GM18870 (cell line): ENCODE measurements around the gene HCN2.
A peak's percentile ranks its signal among the peaks of the same experiment; 100 is the strongest.

Experiments
- ATAC-seq: cut with Tn5 transposase; IDR thresholded peaks from one replicate; pipeline ENCODE4 v1.9.1; 2021; ENCODE audit warnings: moderate library complexity; ENCODE audit not compliant: unreplicated experiment

Gene HCN2

DNA sequence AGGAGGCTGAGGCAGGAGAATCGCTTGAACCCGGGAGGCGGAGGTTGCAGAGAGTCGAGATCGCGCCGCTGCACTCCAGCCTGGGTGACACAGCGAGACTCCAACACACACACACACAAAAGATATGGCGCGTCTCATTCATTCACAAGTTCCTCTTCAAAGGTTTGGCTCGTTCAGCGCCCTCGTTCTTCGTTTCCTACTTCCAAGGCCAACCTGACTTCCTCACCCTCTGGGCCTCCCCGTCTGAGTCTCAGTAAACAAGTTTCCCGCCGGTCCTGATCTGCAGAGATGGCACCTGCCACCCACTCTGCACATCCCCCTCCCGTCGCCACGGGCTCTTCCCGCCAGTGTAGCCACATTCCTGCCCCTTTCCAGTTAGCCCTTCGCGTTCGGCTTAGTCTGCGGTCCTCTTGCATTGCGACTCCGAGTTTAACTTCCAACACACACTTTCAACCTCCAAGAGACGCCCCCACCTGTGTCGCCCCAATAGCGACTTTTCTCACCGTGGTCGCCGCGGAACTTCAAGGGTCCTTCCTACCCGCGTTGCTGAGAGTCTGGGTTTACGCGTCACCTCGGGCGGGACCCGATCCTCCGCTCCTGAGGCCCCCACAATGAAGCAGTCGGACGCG, 18.6 kb upstream of the HCN2 start:
- ATAC-seq, result no peak

DNA sequence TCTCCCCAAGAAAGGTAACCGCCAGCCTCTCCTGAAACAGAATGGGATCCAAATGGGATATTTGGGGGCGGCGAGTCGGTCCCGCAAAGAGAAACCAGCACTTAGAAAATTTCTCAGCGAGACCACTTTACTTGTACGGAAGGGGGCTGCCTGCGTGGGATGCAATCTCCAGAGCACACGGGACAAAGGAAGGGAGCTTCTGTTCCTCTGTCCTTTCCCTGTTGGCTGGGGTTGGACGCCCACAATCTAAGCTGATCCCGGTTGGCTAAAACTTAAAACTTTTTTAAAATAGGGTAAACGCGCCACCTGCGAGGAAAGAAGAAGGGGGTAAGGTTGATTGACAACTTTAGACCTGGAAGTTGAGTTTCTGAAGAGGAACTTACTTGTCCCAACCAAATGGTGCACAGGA, 18.1 kb upstream of the HCN2 start:
- peak; percentile 5 for ATAC-seq

- peak; percentile 66 for ATAC-seq
Observed at GRCh38 chr19:572140-572742, 17.4 kb upstream of the HCN2 start, which contains the start of gene BSG. Gene BSG, plus strand, starts transcription at chr19:572596. Its CDS starts 39 bp downstream, at chr19:572635.

DNA sequence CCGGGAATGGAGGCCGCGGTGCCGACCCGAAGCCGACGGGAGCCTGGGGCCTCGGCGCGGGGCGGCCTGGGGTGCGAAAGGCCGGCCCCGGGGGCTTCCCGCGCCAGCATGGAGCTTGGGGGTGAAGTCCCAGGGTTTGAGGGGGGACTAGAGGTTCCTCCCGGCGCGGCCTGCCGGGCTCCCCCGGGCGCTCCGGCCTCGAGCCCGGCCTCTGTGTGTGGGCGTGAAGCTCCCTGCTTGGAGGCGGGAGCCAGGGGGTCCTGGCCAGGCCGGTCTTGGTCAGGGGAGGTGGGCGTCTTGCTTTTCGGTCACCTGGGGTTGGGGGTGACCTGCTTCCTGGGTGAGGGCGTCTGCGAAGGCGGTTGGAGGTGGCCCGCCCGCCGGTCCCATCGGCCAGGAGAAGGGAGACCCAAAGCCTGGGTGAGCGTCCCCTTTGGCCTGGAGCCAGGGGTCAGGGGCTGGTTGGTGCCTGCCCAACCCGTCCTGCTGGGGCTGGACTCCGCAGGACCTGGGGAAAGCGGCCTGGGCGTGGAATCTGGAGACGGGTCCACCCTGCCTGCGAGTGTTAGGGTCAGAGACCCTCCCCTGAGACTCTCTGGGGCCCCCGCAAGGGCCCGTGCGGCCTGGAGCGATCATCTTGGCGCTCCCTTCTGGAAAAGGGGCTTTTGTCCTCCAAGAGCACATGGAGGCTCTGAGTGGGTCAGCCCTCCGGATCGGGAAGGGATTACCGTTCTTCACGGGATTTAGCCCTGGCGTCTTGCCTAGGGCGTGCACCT, 16.8 kb upstream of the HCN2 start:
- peak; percentile 17 for ATAC-seq

- no peak for ATAC-seq
Observed at GRCh38 chr19:573519-573825, 16.2 kb upstream of the HCN2 start.

- no peak for ATAC-seq
Observed at GRCh38 chr19:574658-575526, 14.8 kb upstream of the HCN2 start.

DNA sequence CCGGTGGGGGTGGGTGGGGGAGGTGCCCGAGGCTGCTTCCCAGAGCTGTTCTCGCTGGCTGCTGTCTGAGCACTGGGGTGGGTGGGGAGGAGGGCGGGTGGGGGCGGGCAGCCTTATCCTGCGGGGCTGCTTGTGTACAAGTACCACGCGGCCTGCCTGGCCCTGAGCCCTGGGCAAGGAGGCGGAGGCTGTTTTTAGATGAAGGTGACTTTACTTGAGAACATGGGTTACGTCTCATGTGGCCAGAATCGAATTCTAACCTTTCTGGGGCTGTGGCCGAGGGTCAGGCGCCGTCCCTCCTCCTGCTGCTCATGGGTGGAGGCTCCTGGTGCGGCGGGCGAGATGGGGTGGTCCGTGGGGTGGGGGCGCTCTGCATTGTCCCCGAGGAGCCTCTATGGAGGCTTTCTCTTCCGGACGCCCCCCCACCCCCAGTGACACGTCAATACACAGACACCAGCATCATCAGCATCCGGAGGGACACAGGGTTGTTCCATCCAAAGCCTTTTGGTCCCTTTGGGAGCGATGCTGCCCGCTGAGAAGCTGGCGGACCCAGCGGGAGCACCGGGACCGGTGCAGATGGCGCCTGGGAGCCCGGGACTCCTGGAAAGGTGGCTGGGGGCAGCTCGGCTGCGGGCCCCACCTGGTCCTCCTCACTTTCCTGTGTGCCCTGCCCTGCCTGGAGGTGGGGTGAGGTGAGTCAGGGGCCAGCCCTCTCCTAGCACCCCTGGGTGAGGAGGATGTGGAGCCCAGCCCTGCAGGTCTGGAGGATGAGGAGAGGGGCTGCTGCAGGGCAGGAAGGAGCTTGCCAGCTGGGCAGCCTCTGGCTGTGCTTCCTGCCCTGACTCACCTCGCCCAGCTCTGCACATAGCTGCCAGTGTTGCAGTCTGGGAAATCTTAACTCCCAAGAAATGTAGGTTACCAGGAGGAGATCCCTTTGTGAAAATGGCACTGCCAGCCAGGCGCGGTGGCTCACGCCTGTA, 13.9 kb upstream of the HCN2 start:
- no peak for ATAC-seq

DNA sequence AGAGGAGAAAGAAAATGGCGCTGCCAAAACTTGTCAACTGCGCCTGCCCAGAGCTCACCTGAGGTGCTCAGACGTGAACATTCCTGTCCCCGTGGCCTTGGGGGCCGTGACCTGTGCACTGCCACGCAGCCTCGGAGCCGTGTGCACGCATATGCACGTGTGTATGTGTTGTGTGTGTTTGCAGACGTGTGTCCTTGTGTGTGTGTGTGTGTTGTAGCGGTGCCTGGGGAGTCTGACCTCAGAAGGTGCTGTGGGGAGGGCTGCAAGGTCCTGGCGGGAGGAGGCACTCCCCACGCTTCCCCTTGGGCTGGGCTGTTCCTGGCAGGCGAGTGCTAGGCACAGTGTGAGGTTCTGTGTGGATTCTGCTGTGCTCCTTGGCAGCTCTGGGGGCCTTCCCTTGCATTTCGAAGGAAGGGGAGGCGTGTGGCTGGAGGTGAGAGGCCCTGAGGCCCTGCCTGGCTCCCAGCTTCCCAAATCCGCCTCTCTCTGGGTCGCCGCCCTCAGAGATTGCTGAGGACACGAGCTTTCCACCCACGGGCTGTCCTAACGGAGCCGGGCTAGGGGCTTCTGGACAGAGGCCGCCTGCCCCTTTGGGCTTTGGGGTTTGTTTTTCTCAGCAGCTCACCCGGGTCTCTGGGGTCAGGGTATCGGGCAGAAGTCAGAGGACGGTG, 12.8 kb upstream of the HCN2 start:
- no peak for ATAC-seq

GRCh38 chr19:577439-578392, 12.0 kb upstream of the HCN2 start:
- ATAC-seq, result no peak

DNA sequence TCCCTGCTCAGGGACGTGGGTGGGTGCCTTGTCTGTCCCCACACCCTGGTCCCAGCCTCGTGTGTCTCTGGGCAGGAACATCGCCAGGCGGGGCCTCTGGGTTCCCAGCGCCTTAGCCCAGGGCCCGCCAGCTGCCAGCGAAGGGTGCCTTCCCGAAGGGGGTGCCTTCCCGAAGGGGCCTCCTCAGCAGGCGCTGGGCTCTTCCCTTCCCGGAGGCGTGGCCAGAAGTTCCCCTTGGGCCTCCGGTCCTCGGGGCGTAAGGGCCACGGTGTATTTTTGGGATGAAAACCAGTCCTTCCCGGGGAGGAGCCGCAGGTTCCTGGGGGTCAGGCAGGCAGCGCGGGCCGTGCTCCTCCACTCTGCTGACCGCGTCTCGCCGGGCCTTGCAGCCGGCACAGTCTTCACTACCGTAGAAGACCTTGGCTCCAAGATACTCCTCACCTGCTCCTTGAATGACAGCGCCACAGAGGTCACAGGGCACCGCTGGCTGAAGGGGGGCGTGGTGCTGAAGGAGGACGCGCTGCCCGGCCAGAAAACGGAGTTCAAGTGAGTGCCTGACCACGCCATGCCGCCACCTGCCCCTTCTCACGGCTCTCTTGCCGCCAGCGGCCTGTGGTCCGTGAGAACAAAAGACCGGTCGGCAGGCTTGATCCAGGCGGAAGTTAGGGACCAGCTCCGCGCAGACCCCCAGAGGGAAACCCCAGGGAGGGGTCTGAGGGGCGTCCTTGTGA, 10.4 kb upstream of the HCN2 start:
- ATAC-seq, result no peak

DNA sequence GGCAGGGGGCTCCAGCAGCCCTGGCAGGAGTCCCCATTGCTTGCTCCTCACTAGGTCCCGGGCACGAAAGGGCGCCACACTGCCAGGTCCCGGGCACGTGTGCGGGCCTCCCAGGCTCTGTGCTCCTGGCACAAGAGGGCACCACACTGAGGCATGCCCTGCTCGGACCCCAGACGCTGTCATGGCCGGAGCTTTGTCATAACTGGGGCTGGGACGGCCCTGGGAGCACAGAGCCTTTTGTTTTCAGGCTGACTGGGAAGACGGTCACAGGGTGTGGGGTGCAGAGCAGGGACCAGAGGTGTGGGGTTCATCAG, 9.9 kb upstream of the HCN2 start:
- ATAC-seq, result no peak

GRCh38 chr19:580274-580835, 9.3 kb upstream of the HCN2 start:
- no peak for ATAC-seq

DNA sequence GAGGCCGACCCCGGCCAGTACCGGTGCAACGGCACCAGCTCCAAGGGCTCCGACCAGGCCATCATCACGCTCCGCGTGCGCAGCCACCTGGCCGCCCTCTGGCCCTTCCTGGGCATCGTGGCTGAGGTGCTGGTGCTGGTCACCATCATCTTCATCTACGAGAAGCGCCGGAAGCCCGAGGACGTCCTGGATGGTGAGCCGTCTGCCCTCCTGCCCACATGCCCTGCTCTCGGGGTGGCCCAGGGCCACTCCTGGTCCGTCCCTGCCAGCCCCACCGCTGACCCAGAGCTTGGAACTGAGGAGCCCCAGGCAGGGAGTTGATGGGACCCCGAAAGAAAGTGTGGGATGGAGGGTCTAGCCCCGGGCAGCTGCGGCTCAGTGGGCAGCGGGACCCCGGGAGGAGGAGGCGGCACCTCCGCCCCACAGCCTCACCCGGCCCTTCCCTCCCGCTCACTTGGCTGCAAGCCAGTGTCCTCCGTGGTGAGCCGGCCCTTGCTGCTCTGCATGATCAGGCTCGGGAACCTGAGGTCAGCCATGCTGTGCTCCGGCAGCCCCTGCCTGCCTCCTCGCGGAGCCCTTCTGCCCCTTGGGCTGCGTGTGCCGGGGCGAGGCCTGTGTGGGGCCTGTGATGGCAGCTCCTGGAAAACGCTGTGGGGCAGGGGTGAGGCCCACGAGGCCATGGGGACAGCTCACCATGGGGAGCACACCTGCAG, 8.1 kb upstream of the HCN2 start:
- no peak for ATAC-seq

DNA sequence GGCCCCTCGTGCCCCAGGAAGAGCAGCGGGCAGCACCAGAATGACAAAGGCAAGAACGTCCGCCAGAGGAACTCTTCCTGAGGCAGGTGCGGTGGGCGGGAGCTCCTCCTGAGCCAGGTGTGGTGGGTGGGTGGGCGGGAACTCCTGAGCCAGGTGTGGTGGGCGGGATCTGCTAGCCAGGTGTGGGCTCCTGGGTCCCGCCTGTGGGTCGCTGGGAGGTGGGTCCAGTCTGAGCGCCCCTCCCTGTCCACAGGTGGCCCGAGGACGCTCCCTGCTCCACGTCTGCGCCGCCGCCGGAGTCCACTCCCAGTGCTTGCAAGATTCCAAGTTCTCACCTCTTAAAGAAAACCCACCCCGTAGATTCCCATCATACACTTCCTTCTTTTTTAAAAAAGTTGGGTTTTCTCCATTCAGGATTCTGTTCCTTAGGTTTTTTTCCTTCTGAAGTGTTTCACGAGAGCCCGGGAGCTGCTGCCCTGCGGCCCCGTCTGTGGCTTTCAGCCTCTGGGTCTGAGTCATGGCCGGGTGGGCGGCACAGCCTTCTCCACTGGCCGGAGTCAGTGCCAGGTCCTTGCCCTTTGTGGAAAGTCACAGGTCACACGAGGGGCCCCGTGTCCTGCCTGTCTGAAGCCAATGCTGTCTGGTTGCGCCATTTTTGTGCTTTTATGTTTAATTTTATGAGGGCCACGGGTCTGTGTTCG, 7.0 kb upstream of the HCN2 start:
- no peak for ATAC-seq

DNA sequence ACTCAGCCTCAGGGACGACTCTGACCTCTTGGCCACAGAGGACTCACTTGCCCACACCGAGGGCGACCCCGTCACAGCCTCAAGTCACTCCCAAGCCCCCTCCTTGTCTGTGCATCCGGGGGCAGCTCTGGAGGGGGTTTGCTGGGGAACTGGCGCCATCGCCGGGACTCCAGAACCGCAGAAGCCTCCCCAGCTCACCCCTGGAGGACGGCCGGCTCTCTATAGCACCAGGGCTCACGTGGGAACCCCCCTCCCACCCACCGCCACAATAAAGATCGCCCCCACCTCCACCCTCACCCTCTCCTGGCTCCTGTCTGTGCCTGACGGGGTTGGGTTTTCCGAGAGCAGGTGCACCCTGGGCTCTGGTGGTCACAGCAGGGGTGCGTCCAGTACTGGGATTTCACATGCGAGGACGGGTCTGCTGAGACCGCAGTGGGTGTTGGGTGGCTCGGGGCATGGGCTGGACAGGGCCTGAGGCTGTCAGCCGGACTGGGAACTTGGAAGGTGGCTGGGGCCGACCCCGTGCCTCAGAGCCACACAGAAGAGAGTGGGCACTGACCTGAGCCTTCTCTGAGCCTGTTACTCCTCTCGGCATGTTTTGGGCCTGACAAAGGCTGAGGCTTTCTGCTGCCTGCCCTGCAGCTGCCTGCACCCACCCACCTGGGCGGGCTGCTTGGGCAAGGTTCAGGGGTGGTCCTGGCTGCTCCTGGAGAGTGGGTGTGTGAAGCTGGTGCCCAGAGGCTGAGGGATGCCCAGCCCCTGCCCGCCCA, 6.3 kb upstream of the HCN2 start:
- no peak for ATAC-seq

GRCh38 chr19:583968-584239, 5.8 kb upstream of the HCN2 start:
- ATAC-seq, result no peak
